WTC11 (cell line): Measurements from ENCODE around the gene SLIT3. TPM values are rescaled to one million over a fixed set of nuclear protein-coding genes. Genes with fewer than 3 reads are reported as not detected.

Source experiments
- ATAC-seq: fragments of 200-7000 bp; cut with Tn5 transposase; 2 replicates; pipeline ENCODE4 v1.10.0; 2021; ENCODE audit warnings: mild to moderate bottlenecking, moderate library complexity
- CTCF ChIA-PET: fragments of 300-600 bp; sonication (Branson Sonifier 250); formaldehyde crosslinking; loops from one replicate; lab custom pipeline; 2021; ENCODE audit warnings: antibody characterized with exemption; lab: Charles Lee
- POLR2A ChIA-PET: fragments of 350-600 bp; sonication (Branson Sonifier 250); formaldehyde crosslinking; loops from one replicate; lab custom pipeline; 2021; ENCODE audit warnings: antibody characterized with exemption; lab: Charles Lee
- DNase-seq: peaks from one replicate; pipeline ENCODE4 v3.0.0; 2021; ENCODE audit warnings: low spot score
- H3K27ac Mint-ChIP-seq: 2 replicates; pipeline ENCODE4 v1.8.0; 2021; ENCODE audit warnings: mixed read lengths
- H3K27me3 Mint-ChIP-seq: 2 replicates; pipeline ENCODE4 v1.8.0; 2021; ENCODE audit warnings: low read depth, mild to moderate bottlenecking, moderate library complexity, mixed read lengths
- H3K36me3 Mint-ChIP-seq: 2 replicates; pipeline ENCODE4 v1.8.0; 2021; ENCODE audit warnings: mixed read lengths
- H3K4me1 Mint-ChIP-seq: 2 replicates; pipeline ENCODE4 v1.8.0; 2022; ENCODE audit warnings: mixed read lengths
- H3K4me3 Mint-ChIP-seq: 2 replicates; pipeline ENCODE4 v1.8.0; 2021; ENCODE audit warnings: mild to moderate bottlenecking, moderate library complexity, mixed read lengths
- H3K9me3 Mint-ChIP-seq: 2 replicates; pipeline ENCODE4 v1.8.0; 2021; ENCODE audit warnings: mixed read lengths
- ATF1 ChIP-seq: sonication (generic); formaldehyde crosslinking; IDR thresholded peaks from 2 replicates; pipeline ENCODE4 v1.8.1; 2023; ENCODE audit warnings: mild to moderate bottlenecking, moderate library complexity, missing genetic modification reagents
- ELF4 ChIP-seq: sonication (generic); formaldehyde crosslinking; IDR thresholded peaks from 2 replicates; pipeline ENCODE4 v1.8.1; 2022; ENCODE audit warnings: low read depth, mild to moderate bottlenecking, moderate library complexity, missing genetic modification reagents
- ESRRA ChIP-seq: sonication (generic); formaldehyde crosslinking; IDR thresholded peaks from 2 replicates; pipeline ENCODE4 v1.8.1; 2022; ENCODE audit warnings: mild to moderate bottlenecking, missing genetic modification reagents, borderline replicate concordance
- ETV6 ChIP-seq: sonication (generic); formaldehyde crosslinking; IDR thresholded peaks from 2 replicates; pipeline ENCODE4 v1.8.1; 2022; ENCODE audit warnings: mild to moderate bottlenecking, missing genetic modification reagents
- GRHL2 ChIP-seq: fragments of 250-450 bp; sonication (Bioruptor Pico); IDR thresholded peaks from 2 replicates; pipeline ENCODE4 v1.8.0; 2022; ENCODE audit warnings: mild to moderate bottlenecking, moderate library complexity; ENCODE audit not compliant: insufficient replicate concordance, severe bottlenecking
- HMGA2 ChIP-seq: fragments of 250-450 bp; sonication (Bioruptor Pico); IDR thresholded peaks from 2 replicates; pipeline ENCODE4 v1.4.0; 2021; ENCODE audit warnings: mild to moderate bottlenecking, moderate library complexity
- JUN ChIP-seq: sonication (generic); formaldehyde crosslinking; IDR thresholded peaks from 2 replicates; pipeline ENCODE4 v1.8.0; 2023; ENCODE audit warnings: mild to moderate bottlenecking, missing genetic modification reagents
- KAT7 ChIP-seq: sonication (generic); formaldehyde crosslinking; IDR thresholded peaks from 2 replicates; pipeline ENCODE4 v1.8.1; 2023; ENCODE audit warnings: missing genetic modification reagents, mild to moderate bottlenecking, borderline replicate concordance
- MXD4 ChIP-seq: fragments of 250-450 bp; sonication (Bioruptor Pico); IDR thresholded peaks from 2 replicates; pipeline ENCODE4 v1.8.0; 2021; ENCODE audit warnings: mild to moderate bottlenecking, moderate library complexity, borderline replicate concordance
- MYBL2 ChIP-seq: sonication (generic); formaldehyde crosslinking; IDR thresholded peaks from 2 replicates; pipeline ENCODE4 v1.8.1; 2023; ENCODE audit warnings: mild to moderate bottlenecking, moderate library complexity, missing genetic modification reagents
- OVOL2 ChIP-seq: fragments of 250-450 bp; sonication (Bioruptor Pico); IDR thresholded peaks from 2 replicates; pipeline ENCODE4 v1.9.0; 2021; ENCODE audit warnings: mild to moderate bottlenecking, borderline replicate concordance
- ZNF138 ChIP-seq: sonication (generic); formaldehyde crosslinking; conservative IDR thresholded peaks from 2 replicates; pipeline ENCODE4 v1.8.1; 2022; ENCODE audit warnings: mild to moderate bottlenecking, moderate library complexity, missing genetic modification reagents
- ZNF232 ChIP-seq: sonication (generic); formaldehyde crosslinking; IDR thresholded peaks from 2 replicates; pipeline ENCODE4 v1.8.0; 2022; ENCODE audit warnings: mild to moderate bottlenecking, missing genetic modification reagents
- ZNF396 ChIP-seq: fragments of 250-450 bp; sonication (Bioruptor Pico); IDR thresholded peaks from 2 replicates; pipeline ENCODE4 v1.8.0; 2021; ENCODE audit warnings: mild to moderate bottlenecking, moderate library complexity, borderline replicate concordance
- ZNF423 ChIP-seq: fragments of 250-450 bp; sonication (Bioruptor Pico); IDR thresholded peaks from 2 replicates; pipeline ENCODE4 v2.1.2; 2022; ENCODE audit warnings: mild to moderate bottlenecking, moderate library complexity
- ZNF671 ChIP-seq: fragments of 250-450 bp; sonication (Bioruptor Pico); IDR thresholded peaks from 2 replicates; pipeline ENCODE4 v1.8.0; 2021; ENCODE audit warnings: mild to moderate bottlenecking
- total RNA-seq: library from RNA; stranded (reverse); gene quantifications from 3 replicates; pipeline ENCODE4 v1.2.3, GENCODE V29; 2021
- TF ChIP-seq, protein P1 (sequence below): sonication (generic); formaldehyde crosslinking; IDR thresholded peaks from 2 replicates; pipeline ENCODE4 v1.8.0; 2023; ENCODE audit warnings: missing genetic modification reagents
- TF ChIP-seq, protein P2 (sequence below): sonication (generic); formaldehyde crosslinking; IDR thresholded peaks from 2 replicates; pipeline ENCODE4 v1.8.1; 2022; ENCODE audit warnings: low read depth, mild to moderate bottlenecking, moderate library complexity, missing genetic modification reagents, borderline replicate concordance
- TF ChIP-seq, protein P3 (sequence below): sonication (generic); formaldehyde crosslinking; IDR thresholded peaks from 2 replicates; pipeline ENCODE4 v1.8.1; 2023; ENCODE audit warnings: mild to moderate bottlenecking, missing genetic modification reagents, borderline replicate concordance
- TF ChIP-seq, protein P4 (sequence below): sonication (generic); formaldehyde crosslinking; IDR thresholded peaks from 2 replicates; pipeline ENCODE4 v1.8.1; 2022; ENCODE audit warnings: low read depth, missing genetic modification reagents, borderline replicate concordance
- TF ChIP-seq, protein P5 (sequence below): sonication (generic); formaldehyde crosslinking; IDR thresholded peaks from 2 replicates; pipeline ENCODE4 v1.8.1; 2023; ENCODE audit warnings: mild to moderate bottlenecking, missing genetic modification reagents, moderate library complexity
- TF ChIP-seq, protein P6 (sequence below): sonication (generic); formaldehyde crosslinking; IDR thresholded peaks from 2 replicates; pipeline ENCODE4 v1.8.0; 2022; ENCODE audit warnings: mild to moderate bottlenecking, missing genetic modification reagents
- TF ChIP-seq, protein P7 (sequence below): sonication (generic); formaldehyde crosslinking; IDR thresholded peaks from 2 replicates; pipeline ENCODE4 v1.8.0; 2022; ENCODE audit warnings: mild to moderate bottlenecking, missing genetic modification reagents

SLIT3 gene
- total RNA-seq, 1 experiment from 2014 or later: 1.9 TPM

DNA sequence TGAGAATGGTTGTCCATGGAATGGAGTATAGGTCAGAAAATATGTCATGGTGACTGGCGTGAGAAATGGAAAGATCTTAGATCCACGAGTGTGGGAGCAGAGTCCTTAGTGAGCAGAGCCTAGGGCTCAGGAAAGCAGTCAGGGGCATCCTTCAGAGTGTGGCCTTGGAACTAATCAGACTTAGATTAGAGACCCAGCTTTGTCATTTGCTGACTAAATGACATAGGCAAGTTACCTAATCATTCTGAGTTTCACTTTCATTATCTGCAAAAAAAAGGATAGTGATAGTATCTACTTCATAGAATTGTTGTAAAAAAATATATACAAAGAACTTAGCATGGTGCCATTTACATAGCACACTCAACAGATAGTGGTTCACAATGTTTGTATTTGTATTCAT is 24.3 kb upstream of the SLIT3 start:
- Mint-ChIP-seq H3K4me3 (no peak overlapping the region), H3K27me3 (0 out of 2 replicates have a peak, but pooled peaks cover 6% of the 10 kb centered on the region), H3K4me1 (no peaks in the 10 kb centered on the region), H3K36me3 (no peaks in the 10 kb centered on the region), H3K9me3 (no peaks in the 10 kb centered on the region), H3K27ac (no peak overlapping the region)
- DNase-seq (no peak), ATAC-seq (no peak)
- TF ChIP-seq ESRRA (no peak), ZNF423 (CRISPR knock-in tag) (no peak), ZNF396 (CRISPR knock-in tag) (no peak), ATF1 (CRISPR knock-in tag) (no peak), ELF4 (no peak), ZNF232 (no peak), JUN (CRISPR knock-in tag) (no peak)
- TF ChIP-seq, protein P1, sequence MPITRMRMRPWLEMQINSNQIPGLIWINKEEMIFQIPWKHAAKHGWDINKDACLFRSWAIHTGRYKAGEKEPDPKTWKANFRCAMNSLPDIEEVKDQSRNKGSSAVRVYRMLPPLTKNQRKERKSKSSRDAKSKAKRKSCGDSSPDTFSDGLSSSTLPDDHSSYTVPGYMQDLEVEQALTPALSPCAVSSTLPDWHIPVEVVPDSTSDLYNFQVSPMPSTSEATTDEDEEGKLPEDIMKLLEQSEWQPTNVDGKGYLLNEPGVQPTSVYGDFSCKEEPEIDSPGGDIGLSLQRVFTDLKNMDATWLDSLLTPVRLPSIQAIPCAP (CRISPR knock-in tag): no peak
- TF ChIP-seq, protein P2, sequence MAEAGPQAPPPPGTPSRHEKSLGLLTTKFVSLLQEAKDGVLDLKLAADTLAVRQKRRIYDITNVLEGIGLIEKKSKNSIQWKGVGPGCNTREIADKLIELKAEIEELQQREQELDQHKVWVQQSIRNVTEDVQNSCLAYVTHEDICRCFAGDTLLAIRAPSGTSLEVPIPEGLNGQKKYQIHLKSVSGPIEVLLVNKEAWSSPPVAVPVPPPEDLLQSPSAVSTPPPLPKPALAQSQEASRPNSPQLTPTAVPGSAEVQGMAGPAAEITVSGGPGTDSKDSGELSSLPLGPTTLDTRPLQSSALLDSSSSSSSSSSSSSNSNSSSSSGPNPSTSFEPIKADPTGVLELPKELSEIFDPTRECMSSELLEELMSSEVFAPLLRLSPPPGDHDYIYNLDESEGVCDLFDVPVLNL (CRISPR knock-in tag): no peak
- POLR2A ChIA-PET: no interaction called here
- CTCF ChIA-PET: no interaction called here

DNA sequence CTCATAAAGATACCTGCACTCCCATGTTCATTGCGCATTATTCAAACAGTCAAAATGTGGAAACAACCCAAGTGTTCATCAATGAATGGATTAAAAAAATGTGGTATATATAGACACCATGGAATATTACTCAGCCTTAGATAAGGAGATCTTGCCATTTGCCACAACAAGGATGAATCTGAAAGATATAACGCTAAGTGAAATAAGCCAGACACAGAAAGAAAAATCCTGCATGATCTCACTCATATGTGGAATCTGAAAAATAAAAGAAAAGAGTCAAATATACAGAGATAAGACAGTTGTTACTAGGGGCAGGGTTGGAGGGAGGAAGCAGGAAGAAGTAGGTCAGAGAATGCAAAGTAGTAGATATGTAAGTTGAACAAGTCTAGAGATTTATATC is 17.6 kb upstream of the SLIT3 start:
- Mint-ChIP-seq H3K27me3 (peaks cover 4% of the 10 kb centered on the region), H3K4me1 (no peaks in the 10 kb centered on the region)
- TF ChIP-seq, protein P3, sequence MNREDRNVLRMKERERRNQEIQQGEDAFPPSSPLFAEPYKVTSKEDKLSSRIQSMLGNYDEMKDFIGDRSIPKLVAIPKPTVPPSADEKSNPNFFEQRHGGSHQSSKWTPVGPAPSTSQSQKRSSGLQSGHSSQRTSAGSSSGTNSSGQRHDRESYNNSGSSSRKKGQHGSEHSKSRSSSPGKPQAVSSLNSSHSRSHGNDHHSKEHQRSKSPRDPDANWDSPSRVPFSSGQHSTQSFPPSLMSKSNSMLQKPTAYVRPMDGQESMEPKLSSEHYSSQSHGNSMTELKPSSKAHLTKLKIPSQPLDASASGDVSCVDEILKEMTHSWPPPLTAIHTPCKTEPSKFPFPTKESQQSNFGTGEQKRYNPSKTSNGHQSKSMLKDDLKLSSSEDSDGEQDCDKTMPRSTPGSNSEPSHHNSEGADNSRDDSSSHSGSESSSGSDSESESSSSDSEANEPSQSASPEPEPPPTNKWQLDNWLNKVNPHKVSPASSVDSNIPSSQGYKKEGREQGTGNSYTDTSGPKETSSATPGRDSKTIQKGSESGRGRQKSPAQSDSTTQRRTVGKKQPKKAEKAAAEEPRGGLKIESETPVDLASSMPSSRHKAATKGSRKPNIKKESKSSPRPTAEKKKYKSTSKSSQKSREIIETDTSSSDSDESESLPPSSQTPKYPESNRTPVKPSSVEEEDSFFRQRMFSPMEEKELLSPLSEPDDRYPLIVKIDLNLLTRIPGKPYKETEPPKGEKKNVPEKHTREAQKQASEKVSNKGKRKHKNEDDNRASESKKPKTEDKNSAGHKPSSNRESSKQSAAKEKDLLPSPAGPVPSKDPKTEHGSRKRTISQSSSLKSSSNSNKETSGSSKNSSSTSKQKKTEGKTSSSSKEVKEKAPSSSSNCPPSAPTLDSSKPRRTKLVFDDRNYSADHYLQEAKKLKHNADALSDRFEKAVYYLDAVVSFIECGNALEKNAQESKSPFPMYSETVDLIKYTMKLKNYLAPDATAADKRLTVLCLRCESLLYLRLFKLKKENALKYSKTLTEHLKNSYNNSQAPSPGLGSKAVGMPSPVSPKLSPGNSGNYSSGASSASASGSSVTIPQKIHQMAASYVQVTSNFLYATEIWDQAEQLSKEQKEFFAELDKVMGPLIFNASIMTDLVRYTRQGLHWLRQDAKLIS (CRISPR knock-in tag): no peak
- TF ChIP-seq ZNF396 (CRISPR knock-in tag) (no peak), GRHL2 (CRISPR knock-in tag) (no peak), ZNF138 (no peak), MYBL2 (CRISPR knock-in tag) (no peak), MXD4 (CRISPR knock-in tag) (no peak), ZNF671 (CRISPR knock-in tag) (no peak), ETV6 (no peak), OVOL2 (CRISPR knock-in tag) (no peak), ZNF232 (no peak), HMGA2 (CRISPR knock-in tag) (no peak), KAT7 (no peak)
- TF ChIP-seq, protein P4, sequence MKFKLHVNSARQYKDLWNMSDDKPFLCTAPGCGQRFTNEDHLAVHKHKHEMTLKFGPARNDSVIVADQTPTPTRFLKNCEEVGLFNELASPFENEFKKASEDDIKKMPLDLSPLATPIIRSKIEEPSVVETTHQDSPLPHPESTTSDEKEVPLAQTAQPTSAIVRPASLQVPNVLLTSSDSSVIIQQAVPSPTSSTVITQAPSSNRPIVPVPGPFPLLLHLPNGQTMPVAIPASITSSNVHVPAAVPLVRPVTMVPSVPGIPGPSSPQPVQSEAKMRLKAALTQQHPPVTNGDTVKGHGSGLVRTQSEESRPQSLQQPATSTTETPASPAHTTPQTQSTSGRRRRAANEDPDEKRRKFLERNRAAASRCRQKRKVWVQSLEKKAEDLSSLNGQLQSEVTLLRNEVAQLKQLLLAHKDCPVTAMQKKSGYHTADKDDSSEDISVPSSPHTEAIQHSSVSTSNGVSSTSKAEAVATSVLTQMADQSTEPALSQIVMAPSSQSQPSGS (CRISPR knock-in tag): no peak
- TF ChIP-seq, protein P5, sequence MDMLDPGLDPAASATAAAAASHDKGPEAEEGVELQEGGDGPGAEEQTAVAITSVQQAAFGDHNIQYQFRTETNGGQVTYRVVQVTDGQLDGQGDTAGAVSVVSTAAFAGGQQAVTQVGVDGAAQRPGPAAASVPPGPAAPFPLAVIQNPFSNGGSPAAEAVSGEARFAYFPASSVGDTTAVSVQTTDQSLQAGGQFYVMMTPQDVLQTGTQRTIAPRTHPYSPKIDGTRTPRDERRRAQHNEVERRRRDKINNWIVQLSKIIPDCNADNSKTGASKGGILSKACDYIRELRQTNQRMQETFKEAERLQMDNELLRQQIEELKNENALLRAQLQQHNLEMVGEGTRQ (CRISPR knock-in tag): no peak
- TF ChIP-seq, protein P2 (CRISPR knock-in tag): no peak
- TF ChIP-seq, protein P6, sequence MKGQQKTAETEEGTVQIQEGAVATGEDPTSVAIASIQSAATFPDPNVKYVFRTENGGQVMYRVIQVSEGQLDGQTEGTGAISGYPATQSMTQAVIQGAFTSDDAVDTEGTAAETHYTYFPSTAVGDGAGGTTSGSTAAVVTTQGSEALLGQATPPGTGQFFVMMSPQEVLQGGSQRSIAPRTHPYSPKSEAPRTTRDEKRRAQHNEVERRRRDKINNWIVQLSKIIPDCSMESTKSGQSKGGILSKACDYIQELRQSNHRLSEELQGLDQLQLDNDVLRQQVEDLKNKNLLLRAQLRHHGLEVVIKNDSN (CRISPR knock-in tag): no peak
- TF ChIP-seq, protein P7, sequence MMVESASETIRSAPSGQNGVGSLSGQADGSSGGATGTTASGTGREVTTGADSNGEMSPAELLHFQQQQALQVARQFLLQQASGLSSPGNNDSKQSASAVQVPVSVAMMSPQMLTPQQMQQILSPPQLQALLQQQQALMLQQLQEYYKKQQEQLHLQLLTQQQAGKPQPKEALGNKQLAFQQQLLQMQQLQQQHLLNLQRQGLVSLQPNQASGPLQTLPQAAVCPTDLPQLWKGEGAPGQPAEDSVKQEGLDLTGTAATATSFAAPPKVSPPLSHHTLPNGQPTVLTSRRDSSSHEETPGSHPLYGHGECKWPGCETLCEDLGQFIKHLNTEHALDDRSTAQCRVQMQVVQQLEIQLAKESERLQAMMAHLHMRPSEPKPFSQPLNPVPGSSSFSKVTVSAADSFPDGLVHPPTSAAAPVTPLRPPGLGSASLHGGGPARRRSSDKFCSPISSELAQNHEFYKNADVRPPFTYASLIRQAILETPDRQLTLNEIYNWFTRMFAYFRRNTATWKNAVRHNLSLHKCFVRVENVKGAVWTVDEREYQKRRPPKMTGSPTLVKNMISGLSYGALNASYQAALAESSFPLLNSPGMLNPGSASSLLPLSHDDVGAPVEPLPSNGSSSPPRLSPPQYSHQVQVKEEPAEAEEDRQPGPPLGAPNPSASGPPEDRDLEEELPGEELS: no peak

More for the DNA sequence above, 17.6 kb upstream of the SLIT3 start:
- Mint-ChIP-seq H3K4me3 (no peak overlapping the region), H3K9me3 (no peaks in the 10 kb centered on the region), H3K36me3 (no peaks in the 10 kb centered on the region), H3K27ac (no peak overlapping the region)
- ATAC-seq (no peak), DNase-seq (no peak)
- ChIA-PET CTCF (no interaction called here), POLR2A (no interaction called here)
